CD14-positive monocyte (primary cell): ENCODE measurements around the gene ACD. TPM values are rescaled to one million over a fixed set of nuclear protein-coding genes. Genes with fewer than 3 reads are reported as not detected.

Experiments
- DNase-seq, 3 donors: peaks; one replicate each; pipeline ENCODE4 v3.0.0-alpha.2; 2011 to 2022
- H2AFZ ChIP-seq: 2 replicates; pipeline ENCODE4 v1.6.0; 2012; ENCODE audit warnings: mild to moderate bottlenecking, low read depth, low read length, inconsistent platforms; ENCODE audit not compliant: insufficient read depth, poor library complexity, severe bottlenecking
- H3K27ac ChIP-seq, 2 donors: 1 replicate in 1 of 2; 2 replicates in 1 of 2; pipeline ENCODE4 v1.5.1; 2012 to 2013; ENCODE audit warnings: low read length in 2 of 2, control low read depth in 1 of 2, inconsistent platforms in 1 of 2, low read depth in 1 of 2, mild to moderate bottlenecking in 1 of 2
- H3K27me3 ChIP-seq, 2 donors: one replicate each; pipeline versions ENCODE4 v1.6.0 to v1.6.1; 2011 to 2013; ENCODE audit warnings: low read length in 2 of 2; ENCODE audit not compliant: control insufficient read depth in 2 of 2, insufficient read depth in 2 of 2
- H3K36me3 ChIP-seq, 2 donors: replicated peaks in 1 of 2; 1 replicate in 1 of 2; 2 replicates in 1 of 2; pipeline versions ENCODE4 v1.5.1 to v1.6.1; 2012 to 2013; ENCODE audit warnings: low read length in 2 of 2, control low read depth in 1 of 2, inconsistent platforms in 1 of 2, mild to moderate bottlenecking in 1 of 2; ENCODE audit not compliant: insufficient read depth in 2 of 2, control insufficient read depth in 1 of 2
- H3K4me1 ChIP-seq, 2 donors: 1 replicate in 1 of 2; 2 replicates in 1 of 2; pipeline versions ENCODE4 v1.5.1 to v1.6.1; 2012 to 2013; ENCODE audit warnings: low read length in 2 of 2, control low read depth in 1 of 2, inconsistent platforms in 1 of 2, mild to moderate bottlenecking in 1 of 2, moderate library complexity in 1 of 2; ENCODE audit not compliant: insufficient read depth in 2 of 2, control insufficient read depth in 1 of 2
- H3K4me2 ChIP-seq: replicated peaks from 2 replicates; pipeline ENCODE3; 2012; ENCODE audit warnings: low read length, moderate library complexity, mild to moderate bottlenecking; ENCODE audit not compliant: poor library complexity, severe bottlenecking; ENCODE audit errors: extremely low read depth
- H3K4me3 ChIP-seq, 3 experiments: fragments of 200-600 bp in 1 of 3; sonication (generic) in 1 of 3; replicated peaks in 1 of 3; 1 replicate in 2 of 3; 2 replicates in 1 of 3; pipeline ENCODE4 v1.5.1; 2011 to 2013; ENCODE audit warnings: low read length in 3 of 3, mild to moderate bottlenecking in 3 of 3, control low read depth in 2 of 3, low read depth in 2 of 3, inconsistent platforms in 1 of 3, moderate library complexity in 1 of 3
- H3K79me2 ChIP-seq: 2 replicates; pipeline ENCODE4 v1.6.0; 2012; ENCODE audit warnings: mild to moderate bottlenecking, control low read depth, inconsistent platforms, low read length, moderate library complexity; ENCODE audit not compliant: insufficient read depth
- H3K9ac ChIP-seq: 2 replicates; pipeline ENCODE4 v1.6.0; 2017; ENCODE audit warnings: low read length, mild to moderate bottlenecking; ENCODE audit not compliant: insufficient read depth, poor library complexity, severe bottlenecking
- H3K9me3 ChIP-seq, 2 donors: replicated peaks in 1 of 2; 1 replicate in 1 of 2; 2 replicates in 1 of 2; pipeline versions ENCODE4 v1.5.1 to v1.6.1; 2012 to 2013; ENCODE audit warnings: low read length in 2 of 2, control low read depth in 1 of 2; ENCODE audit not compliant: control insufficient read depth in 1 of 2, insufficient read depth in 1 of 2
- H4K20me1 ChIP-seq: 2 replicates; pipeline ENCODE4 v1.6.0; 2012; ENCODE audit warnings: mild to moderate bottlenecking, low read length, control low read depth, moderate library complexity; ENCODE audit not compliant: insufficient read depth
- H3K27ac Mint-ChIP-seq, 7 donors: one replicate each; pipeline ENCODE4 v1.8.0; 2020; ENCODE audit warnings: mild to moderate bottlenecking in 7 of 7, mixed read lengths in 7 of 7, moderate library complexity in 6 of 7, inconsistent platforms in 2 of 7
- H3K27me3 Mint-ChIP-seq, 3 donors: one replicate each; pipeline ENCODE4 v1.8.0; 2021 to 2022; ENCODE audit warnings: low read depth in 3 of 3, mild to moderate bottlenecking in 3 of 3, mixed read lengths in 3 of 3, moderate library complexity in 3 of 3, inconsistent platforms in 1 of 3
- H3K36me3 Mint-ChIP-seq, 2 donors: one replicate each; pipeline ENCODE4 v1.8.0; 2020; ENCODE audit warnings: mixed read lengths in 2 of 2, inconsistent platforms in 1 of 2, mild to moderate bottlenecking in 1 of 2
- H3K4me1 Mint-ChIP-seq: one replicate; pipeline ENCODE4 v1.8.0; 2020; ENCODE audit warnings: mild to moderate bottlenecking, mixed read lengths
- H3K4me3 Mint-ChIP-seq, 2 donors: one replicate each; pipeline ENCODE4 v1.8.0; 2020; ENCODE audit warnings: mild to moderate bottlenecking in 2 of 2, mixed read lengths in 2 of 2, moderate library complexity in 1 of 2
- H3K9me3 Mint-ChIP-seq, 7 donors: one replicate each; pipeline ENCODE4 v1.8.0; 2020 to 2022; ENCODE audit warnings: mixed read lengths in 7 of 7, mild to moderate bottlenecking in 6 of 7, moderate library complexity in 6 of 7, inconsistent platforms in 2 of 7
- CTCF ChIP-seq: fragments of 200-600 bp; IDR thresholded peaks from one replicate; pipeline ENCODE4 v1.8.0; 2022; ENCODE audit warnings: antibody characterized with exemption, mild to moderate bottlenecking
- WGBS: methylation state at CpG from one replicate; pipeline ENCODE4 v1.1.5; 2013; ENCODE audit warnings: missing lambda C conversion rate; ENCODE audit not compliant: insufficient coverage; 5-methylcytosine and 5-hydroxymethylcytosine counted together
- intact Hi-C, 2 donors: fragments of 100-400 bp; cut with micrococcal nuclease; formaldehyde crosslinking; loops; one replicate each; pipeline versions ENCODE4 v1.15.0 to v1.15.1; 2023
- polyA plus RNA-seq, 3 donors: library from polyadenylated mRNA; depleted of rRNA in 1 of 3; unstranded in 2 of 3; stranded (reverse) in 1 of 3; fragments of 300-500 nt in 2 of 3; fragments of >200 nt in 1 of 3; fragmentation: Illumina TruSeq in 2 of 3; gene quantifications; 1 replicate in 2 of 3; 2 replicates in 1 of 3; pipeline ENCODE4 v1.2.3, GENCODE V29; 2012 to 2021

ACD gene
- polyA plus RNA-seq, 3 donors, result 11.8 to 26.0 (median 14.9) TPM

- DNase-seq, result peak in 1 of 3 donors; percentile 3
- Mint-ChIP-seq H3K36me3 (peaks cover 7 to 18% of the 10 kb centered on the region in 2 donors), H3K27me3 (peaks cover 10 to 11% (median 11%) of the 10 kb centered on the region in 3 donors), H3K4me3 (no peak overlapping the region), H3K27ac (no peak overlapping the region), H3K9me3 (no peaks in the 10 kb centered on the region), H3K4me1 (peaks cover 21% of the 10 kb centered on the region)
- intact Hi-C loops, result loop anchor here in 1 of 2 donors (5.0 kb wide), 1 partner anchor 110 kb away; no protein-coding TSS in a partner anchor
- no peak for TF ChIP-seq CTCF
- H4K20me1 ChIP-seq, result no peaks in the 10 kb centered on the region
- WGBS, result 95% methylated on average over 10 of the region's 16 CpGs
- H3K9me3 ChIP-seq, result no peaks in the 10 kb centered on the region
- H3K4me3 ChIP-seq, result no peak overlapping the region
- no peak overlapping the region for H3K4me2 ChIP-seq
- H3K27me3 ChIP-seq, result peaks cover 0 to 5% of the 10 kb centered on the region in 2 donors
- H3K9ac ChIP-seq, result no peak overlapping the region
- no peak overlapping the region for H3K27ac ChIP-seq
- no peak overlapping the region for H2AFZ ChIP-seq
- H3K79me2 ChIP-seq, result peaks cover 8% of the 10 kb centered on the region
- peaks cover 0 to 4% of the 10 kb centered on the region in 2 donors for H3K36me3 ChIP-seq
- H3K4me1 ChIP-seq, result peaks cover 20 to 27% of the 10 kb centered on the region in 2 donors
Measured at GRCh38 chr16:67657017-67657608, 2.9 kb downstream of the ACD start.

- H3K79me2 ChIP-seq, result peaks cover 8% of the 10 kb centered on the region
- no peak for TF ChIP-seq CTCF
- H3K27me3 ChIP-seq, result peaks cover 0 to 1% of the 10 kb centered on the region in 2 donors
- no peak overlapping the region for H3K27ac Mint-ChIP-seq
- no peak overlapping the region for H3K9ac ChIP-seq
- H3K4me1 ChIP-seq, result peaks cover 18 to 22% of the 10 kb centered on the region in 2 donors
- no peak for DNase-seq
- peaks cover 7 to 14% of the 10 kb centered on the region in 2 donors for H3K36me3 Mint-ChIP-seq
- peaks cover 0 to 4% of the 10 kb centered on the region in 2 donors for H3K36me3 ChIP-seq
- H2AFZ ChIP-seq, result no peak overlapping the region
- H3K4me2 ChIP-seq, result no peak overlapping the region
- no peak overlapping the region for H3K27ac ChIP-seq
- 93% methylated on average over 7 of the region's 9 CpGs for WGBS
- intact Hi-C loops, result loop anchor here in 1 of 2 donors (5.0 kb wide), 1 partner anchor 109 kb away; no protein-coding TSS in a partner anchor
- H3K4me3 Mint-ChIP-seq, result no peak overlapping the region
- H3K4me3 ChIP-seq, result no peak overlapping the region
- H3K4me1 Mint-ChIP-seq, result peaks cover 17% of the 10 kb centered on the region
- peaks cover 5 to 7% (median 7%) of the 10 kb centered on the region in 3 donors for H3K27me3 Mint-ChIP-seq
- no peaks in the 10 kb centered on the region for H3K9me3 ChIP-seq
- no peaks in the 10 kb centered on the region for H4K20me1 ChIP-seq
- no peaks in the 10 kb centered on the region for H3K9me3 Mint-ChIP-seq
Measured at GRCh38 chr16:67656344-67657016, 3.6 kb downstream of the ACD start.
